SHP77 treated with DMSO at 0.1 percent for 48 hours (cell line): ENCODE results near the gene JAZF1.
A peak's percentile ranks its signal among the peaks of the same experiment; 100 is the strongest.

Source experiments
- DNase-seq: peaks from one replicate; lab custom pipeline; 2025; lab: John Stamatoyannopoulos, UW

JAZF1 gene

DNA sequence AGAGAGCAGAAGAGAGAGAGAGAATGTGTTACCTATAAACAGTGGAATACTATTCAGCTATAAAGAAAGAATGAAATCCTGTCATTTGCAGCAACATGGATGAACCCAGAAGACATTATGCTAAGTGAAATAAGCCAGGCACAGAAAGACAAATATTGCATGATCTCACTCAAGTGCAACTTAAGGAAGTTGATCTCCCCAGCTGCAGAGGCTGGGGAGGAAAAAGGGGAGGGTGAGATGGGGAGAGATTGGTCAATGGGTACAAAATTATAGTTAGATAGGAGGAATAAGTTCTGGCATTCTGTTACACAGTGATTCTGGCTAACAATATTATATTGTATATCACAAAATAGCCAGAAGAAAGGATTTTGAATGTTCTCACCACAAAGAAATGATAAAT is 11.2 kb upstream of the JAZF1 start:
- DNase-seq, result no peak

DNA sequence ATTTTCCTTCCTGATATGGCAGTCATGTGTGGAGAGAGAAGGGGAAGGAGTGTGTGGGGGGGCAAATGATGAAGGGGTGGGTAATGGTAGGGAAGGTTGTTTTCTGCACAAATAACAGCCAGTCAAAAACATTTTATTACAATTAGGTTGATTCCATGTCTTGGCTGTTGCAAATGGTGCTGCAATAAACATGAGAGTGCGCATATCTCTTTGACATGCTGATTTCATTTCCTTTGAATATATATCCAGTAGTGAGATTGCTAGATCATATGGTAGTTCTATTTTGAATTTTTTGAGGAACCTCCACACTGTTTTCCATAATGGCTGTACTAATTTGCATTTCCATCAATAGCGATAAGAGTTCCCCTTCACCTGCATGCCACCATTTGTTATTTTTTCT is 10.6 kb upstream of the JAZF1 start:
- no peak for DNase-seq

DNA sequence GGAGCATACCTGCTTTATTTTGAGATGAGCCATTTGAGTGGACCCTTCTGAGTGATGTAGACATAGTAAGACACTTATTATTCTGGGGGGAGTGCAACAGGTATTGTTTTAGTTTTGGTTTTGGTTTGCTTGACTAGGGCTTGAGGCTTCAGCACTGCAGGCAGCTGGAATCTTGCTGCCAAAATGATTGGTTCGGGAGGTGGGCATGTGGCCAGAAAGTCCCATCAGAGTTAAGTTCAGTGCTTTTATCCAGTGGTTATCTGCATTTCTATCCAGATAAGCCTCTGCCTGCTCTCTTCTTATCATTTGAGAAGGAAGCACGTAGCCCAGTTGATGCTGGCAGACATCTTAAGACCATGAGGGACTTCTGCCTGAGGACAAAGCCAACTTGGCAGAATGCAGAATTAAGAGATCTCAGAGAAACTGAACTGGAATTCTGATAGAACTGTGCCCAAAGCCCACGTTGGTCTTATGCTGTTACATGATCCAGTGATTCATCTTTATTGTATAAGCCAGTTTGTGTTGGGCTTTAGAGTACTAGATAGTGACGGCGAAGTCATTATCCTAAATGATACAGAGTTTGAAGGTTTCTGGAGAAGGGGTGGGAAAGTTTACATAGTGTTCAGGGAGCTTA is 9.6 kb upstream of the JAZF1 start:
- no peak for DNase-seq

DNA sequence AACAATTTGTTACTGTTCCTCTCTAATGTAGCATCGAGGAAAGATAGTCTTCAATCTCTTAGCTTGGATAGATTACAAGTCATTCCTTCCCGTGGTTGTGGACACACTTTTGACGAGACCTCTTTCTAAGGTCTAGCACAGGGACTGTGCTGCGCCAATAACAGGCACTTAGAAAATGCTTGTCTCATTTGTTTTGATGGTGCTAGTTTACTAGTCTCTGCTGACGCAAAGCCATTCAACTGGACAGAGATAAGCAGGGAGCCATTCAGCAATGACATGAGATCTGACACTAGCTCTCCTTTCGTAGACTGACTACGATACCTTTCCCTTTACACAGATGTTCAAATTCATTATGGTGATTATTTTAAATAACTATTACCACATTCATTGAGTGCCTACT is 6.4 kb upstream of the JAZF1 start:
- DNase-seq, result no peak

DNA sequence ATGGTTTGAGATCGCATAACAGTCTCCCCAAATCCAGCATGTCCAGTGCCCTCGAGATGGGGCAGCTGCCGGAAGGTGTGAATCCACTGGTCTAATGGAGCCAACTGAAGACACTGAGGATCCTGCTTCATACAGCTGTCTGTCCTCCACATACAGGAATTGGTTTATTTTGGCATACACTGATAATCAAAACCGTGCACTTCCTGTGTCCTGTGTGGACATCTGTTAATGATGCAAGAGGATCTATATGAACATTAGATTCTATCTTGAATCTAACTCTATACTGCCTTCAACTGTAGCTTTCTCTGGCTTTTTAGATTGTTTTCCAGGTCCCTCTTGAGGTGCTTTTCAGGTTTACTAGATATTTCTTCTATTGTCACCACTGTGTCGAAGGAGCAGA is 3.0 kb upstream of the JAZF1 start:
- no peak for DNase-seq

DNA sequence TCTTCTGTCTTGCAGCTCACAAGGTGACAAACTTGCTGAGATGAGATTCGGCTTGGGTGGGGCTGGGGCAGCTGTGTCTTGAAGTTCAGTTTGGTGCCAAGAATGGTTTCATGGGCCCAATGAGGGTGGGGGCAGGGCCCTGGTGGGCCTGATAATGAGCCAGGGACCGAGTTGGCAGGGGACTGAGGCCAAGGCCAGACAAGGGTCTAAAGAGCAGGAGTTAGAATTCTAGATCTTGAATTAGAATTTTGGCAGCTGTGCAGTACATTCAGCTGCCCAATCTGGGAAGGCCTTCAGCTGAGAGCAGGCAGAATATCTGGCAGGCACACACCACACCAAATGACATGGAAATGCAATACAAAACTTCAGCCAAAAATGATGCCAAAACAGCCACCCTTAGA is 1.5 kb upstream of the JAZF1 start:
- DNase-seq, result no peak

DNA sequence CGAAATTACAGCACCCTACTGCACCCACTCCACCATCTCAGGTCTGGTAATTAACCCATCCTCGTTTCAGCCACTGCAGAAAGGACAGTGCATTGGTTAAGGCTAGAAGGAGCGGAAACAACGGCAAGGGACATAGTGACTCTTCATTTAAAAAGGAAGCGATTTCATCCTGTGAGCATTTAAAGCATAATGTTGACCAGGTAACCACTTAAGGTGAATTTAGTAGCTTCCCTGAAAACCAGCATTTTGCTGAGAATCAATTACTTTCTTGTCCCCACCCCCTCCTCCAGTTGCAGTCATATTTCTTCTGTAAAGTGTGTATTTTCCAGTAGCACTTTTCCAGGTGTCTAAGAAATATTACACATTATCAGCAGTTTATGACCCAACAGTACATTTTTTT is 821 bp upstream of the JAZF1 start:
- no peak for DNase-seq

DNA sequence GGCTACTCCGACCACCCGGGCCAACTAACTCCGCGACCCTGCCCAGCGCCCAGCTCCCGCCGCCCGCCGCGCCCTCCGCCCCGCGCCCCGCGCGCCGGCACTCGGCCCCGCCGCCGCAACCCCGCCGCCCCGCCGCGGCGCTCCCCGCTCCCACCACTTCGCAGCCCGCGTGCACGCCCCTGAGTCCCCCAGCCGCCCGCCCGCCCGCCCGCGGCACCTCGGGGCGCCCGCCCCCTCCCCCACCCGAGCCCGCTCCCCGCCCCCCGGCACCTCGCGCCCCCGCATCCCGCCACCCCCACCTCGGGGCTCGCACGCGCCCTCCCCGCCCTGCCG is 598 bp downstream of the JAZF1 start:
- no peak for DNase-seq

DNA sequence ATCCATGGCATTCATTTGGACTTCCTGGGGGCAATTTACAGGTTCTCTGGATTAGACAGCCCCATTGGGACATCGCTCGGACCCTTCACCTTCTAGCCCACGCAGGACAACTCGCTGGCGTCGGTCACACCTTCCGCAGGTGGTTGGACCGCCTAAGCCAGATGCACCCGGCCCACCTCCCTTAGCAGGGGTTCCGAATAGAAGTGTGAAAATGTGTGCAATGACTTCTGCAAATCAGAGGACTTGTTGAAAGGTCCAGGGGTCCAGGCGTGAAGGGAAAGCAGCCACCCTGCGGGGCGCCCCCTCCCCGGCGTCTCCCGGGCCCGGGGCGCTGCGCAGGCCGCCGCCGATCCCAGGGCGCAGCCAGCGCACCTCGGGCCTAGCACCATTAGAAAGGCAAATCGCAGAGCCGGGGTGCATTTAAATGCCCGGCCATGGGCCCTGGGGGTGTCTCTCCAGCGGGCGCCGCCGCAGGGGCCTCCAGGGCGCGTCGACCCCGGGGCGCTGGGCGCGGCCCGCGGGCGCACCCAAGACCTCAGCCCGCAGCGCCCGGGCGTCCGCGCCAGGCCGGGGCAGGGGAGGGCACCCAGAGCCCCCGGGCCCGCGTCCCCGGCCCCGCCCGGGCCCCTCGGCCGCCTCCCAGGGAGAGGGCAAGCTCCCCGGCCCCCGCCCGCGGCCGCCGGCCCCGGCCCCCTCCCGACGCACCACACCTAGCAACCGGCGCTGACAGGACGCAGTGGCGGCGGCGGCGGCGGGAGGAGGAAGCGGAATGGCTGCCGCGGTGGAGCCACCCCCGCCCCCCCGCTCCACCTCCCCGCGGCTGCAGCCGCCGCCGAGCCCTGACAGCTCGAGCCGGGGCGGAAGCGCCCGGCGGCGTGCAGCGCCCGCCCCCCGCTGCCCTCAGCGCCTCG is 1.2 kb downstream of the JAZF1 start:
- DNase-seq, result peak; percentile 19

DNA sequence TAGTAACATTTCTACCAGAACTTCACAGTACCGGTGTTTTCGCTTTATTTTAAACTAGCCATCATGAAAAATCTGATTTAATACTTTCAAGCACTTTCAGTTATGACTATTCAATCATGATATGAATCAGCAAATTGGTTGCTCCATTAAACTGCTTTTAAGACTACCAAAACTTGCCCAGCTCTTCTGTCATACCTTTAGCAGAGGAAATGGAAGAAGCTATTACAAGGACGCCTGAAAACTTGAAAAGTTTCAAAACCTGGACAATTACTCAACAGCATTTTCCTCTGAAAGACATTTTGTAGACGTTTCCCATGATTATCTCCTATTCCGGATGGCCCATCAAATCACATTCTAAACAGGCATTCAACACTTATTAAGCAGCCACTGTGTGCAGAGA is 2.0 kb downstream of the JAZF1 start:
- no peak for DNase-seq

DNA sequence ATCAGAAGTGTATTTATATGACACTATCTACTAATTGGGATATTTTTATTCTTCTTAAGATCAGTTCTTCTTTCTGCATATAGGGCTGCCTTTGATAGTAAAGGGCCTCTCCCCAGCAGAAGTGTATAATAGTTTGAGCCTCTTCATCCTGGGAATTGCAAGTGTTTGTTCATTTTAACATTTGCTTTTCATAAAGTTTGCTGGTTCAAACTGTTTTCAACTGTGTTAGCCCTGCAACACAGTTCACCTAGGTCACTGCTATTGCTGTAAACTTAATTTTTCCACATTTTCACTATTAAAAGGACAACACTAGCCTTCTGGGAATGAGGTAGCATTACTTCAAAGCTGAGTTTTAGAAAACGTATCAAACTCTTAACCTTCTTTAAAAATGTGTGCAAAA is 2.8 kb downstream of the JAZF1 start:
- no peak for DNase-seq

DNA sequence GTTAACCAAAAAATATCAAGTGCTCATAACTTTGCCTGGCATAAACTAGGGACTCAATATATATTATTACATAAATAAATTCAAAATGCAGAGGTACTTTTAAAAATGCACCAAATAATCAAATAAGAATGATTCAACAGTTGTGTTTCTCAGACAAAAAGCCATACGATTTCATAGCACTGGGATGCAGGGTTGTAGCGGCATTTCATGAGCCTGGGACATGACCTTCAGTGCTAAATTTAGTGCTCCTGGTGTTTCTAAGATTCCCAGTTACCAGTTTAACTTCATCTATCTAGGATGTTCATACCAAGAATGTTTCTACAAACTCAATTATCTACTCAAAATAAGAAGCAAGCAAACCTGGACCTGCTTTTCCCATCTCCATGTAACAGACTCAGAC is 4.0 kb downstream of the JAZF1 start:
- no peak for DNase-seq

DNA sequence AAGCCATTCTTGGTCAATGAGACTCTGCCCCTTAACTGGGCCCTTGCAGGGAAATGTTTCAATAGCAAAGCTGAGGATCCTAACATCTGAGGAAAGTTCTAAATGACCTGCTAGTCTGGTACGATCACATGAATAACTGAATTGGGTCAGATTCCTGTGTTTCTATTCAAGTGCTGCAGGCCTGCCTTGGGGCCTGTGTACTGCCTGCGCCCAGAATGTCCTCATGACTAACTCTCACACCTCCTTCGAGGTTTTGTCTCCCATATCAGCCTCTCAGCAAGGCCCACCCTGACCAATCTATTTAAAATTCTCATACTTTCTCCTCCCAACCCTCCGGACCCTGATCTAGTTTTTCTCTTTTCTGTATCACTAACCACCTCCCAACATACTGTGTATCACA is 4.4 kb downstream of the JAZF1 start:
- no peak for DNase-seq

DNA sequence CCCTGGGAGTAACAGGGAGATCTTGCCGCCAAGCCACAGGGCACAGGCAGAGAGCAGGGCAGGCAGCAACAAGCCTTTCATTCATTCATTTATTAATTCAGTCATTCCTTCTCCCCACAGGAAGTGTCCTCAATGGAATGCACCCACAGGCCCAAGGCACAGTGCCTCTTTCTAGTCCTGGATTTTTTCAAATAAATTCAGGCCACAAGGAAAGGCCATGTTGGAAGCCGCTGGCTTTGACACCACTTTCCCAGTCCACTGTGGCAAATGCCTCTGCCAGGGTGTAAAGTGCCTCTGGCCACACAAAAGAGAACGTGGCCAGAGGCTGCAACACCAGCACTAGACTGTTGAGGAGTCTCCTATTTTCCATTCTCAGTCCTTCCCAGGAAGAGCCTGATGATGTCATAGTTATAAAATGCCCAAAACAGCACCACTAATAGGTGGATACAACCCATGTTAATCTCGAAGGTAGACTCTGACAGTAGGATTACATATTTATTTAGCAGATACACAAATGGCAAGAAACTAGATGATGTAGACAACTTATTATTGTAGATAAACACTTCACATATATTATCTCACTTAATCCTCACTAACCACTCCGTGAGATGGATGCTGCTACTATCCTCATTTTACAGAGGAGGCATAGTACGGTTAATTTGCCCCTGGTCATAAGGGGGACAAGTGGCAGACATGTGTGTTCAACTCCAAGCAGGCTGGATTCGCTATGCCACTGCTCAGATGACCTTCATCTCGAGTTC is 5.5 kb downstream of the JAZF1 start:
- no peak for DNase-seq

DNA sequence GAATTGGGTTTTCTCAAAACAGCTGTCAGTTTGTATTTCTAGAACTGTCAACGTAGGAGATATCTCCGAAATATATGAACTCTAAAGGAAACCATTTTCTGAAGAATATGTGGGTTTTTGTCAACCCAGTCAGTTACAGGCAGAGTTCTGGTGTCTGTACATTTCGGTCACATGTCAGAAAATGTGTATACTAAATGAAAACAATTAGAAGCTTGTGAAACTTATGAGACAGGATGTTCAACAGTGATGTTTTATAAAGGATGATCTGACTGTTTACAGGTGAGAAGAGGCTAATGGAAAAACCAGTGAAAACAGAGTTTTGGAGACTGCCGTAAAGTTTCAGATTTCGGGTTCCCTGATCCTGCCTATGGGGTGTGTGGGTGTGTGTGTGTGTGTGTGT is 6.2 kb downstream of the JAZF1 start:
- no peak for DNase-seq

DNA sequence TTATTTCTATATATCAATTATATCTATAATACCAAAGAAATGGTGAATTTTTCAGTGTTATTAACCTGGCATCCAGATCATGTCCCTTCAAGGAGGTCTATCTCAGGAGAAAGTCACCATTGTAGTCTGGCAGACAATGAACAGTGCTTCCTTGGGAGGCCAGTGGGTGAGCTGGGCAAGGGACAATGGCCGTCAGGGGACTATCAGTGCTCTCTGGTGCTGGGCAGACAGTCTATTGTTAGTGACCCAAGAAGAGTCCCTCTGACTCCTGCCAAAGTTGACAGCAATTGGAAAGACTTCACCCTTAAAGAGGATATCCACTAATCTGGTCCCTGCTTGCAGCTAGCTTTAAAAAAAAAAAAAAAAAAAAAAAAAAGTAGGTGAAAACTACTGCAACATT is 7.1 kb downstream of the JAZF1 start:
- DNase-seq, result no peak

DNA sequence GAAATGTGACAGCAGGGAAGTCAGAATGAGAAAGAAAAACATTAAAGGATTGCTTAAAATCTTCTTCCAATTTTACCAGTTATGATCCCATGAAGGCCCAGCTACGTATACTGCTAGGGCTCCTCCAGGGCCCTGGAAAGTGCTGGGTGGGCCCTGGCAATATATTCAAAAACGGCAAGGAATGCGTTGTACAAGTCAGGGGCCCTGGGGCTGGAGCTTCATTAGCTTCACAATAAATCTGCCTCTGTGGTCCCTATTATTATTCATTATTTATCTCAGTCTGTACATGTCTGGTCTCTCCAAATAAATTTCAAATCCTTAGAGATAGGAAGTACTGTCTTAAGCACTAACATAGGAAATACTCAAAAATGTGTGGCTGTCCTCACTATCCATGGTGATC is 7.6 kb downstream of the JAZF1 start:
- DNase-seq, result no peak

DNA sequence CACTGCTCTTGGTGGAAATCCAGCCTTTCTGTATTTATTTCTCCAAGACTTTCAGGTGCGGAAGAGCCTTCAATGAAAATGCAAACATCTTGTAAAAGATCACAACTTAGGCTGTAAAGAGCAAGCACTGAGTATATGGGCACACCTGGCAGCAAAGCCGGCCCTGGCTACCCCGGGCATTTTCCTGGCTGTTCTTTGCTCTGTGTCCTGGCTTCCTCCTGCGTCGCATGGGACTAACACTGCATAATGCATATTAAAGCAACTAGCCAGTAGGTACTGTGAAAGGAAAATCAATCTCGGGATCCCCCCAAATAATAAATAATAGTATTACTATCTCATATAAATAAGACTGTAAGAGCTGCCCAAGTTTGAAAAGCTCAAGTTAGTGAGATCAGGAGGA is 9.9 kb downstream of the JAZF1 start:
- DNase-seq, result no peak

DNA sequence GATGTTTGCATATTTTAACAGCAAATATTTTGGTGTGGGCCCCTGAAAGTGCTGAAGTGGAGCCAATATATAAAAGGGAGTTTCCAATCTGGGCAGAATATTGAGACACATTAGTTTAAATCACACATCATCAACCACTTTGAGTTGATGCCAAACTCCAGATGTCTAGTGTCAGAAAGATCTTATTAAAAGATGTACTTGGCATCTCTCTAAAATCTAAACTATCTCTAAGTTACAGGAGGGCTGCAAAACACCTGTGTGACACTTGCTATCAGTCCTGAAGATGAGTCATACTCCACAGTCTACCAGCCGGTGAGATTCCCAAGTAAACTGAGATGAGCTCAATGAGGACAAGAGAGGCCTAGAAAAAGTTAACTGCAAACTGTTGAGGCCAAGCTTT is 11.4 kb downstream of the JAZF1 start:
- no peak for DNase-seq

DNA sequence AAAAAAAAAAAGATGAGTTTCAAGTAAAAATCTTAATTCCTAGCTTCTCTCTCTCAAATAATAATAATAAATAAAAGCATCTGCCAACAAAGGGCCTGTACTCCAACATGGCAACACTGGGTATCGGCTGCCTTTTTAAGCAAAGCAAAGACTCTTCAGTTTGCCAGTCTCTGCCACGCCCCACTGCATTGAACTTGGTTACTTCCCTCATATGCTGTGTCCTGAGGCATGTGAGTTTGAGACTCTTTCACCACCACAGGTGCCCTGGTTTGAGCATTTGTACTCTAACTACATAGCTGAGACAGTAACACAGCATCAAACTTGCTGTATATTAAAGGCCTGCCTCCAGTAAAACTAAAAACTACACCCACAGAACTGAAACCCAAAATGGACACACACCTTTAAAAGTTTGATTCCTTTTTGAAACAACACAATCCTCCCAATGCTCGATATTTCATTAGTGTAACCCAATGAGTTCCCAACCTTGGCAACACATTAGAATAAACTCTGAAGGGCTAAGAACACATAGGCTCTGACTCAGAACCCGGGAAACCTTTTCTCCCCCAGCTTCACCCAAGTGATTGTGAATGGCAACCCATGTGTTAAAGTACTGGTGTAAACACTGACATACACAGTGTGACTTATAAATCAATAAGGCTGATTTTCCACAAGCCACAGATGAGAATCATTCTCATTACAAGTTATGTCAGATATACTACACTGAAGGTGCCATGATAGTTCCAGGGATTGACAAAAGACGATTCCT is 12.0 kb downstream of the JAZF1 start:
- no peak for DNase-seq

DNA sequence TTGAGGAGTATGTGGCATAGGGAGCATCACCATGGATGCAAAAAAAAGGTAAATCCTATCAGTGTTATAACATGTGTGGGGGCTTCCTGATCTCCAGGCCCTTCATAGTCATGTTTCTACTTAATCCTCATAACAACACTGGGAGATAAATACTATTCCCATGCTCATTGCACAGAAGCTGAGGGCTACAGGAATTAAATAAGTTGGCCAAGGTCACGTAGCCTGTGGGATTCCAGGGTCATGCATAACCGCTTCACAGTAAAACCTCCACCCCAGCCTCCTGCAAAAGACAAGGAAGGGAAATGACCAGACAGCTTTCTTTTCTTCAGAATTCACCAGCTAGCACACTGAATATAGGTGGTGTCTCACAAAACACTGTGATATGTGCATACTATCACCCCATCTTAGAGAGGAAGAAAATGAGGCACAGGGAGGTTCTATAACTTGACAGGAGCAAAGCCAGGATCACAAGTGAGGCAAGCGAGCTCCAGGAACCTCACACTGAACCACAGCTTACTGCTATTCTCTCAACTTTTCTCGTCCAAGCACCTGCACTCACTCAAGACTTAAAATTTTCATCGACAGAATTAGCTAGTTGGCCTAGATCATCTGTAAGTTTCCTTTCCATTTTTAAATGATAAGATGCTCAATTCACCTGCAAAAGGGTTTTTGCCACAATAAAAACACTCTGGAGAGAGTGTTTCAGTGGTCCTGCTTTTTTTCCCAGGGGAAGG is 13.4 kb downstream of the JAZF1 start:
- DNase-seq, result no peak
